HG02642 (cell line): ENCODE results near the gene ERGIC1.
"Not testable (repeated sequence)": the region's sequence is repeated elsewhere in the genome, so short reads cannot be mapped to it uniquely, and the experiment has no call there.

Experiments used
- ATAC-seq: cut with Tn5 transposase; IDR thresholded peaks from one replicate; pipeline ENCODE4 v1.9.1; 2021; ENCODE audit warnings: mild to moderate bottlenecking; ENCODE audit not compliant: unreplicated experiment, poor library complexity

The ERGIC1 gene

GRCh38 chr5:172845154-172845553, 11.1 kb downstream of the ERGIC1 start:
- no peak for ATAC-seq

DNA sequence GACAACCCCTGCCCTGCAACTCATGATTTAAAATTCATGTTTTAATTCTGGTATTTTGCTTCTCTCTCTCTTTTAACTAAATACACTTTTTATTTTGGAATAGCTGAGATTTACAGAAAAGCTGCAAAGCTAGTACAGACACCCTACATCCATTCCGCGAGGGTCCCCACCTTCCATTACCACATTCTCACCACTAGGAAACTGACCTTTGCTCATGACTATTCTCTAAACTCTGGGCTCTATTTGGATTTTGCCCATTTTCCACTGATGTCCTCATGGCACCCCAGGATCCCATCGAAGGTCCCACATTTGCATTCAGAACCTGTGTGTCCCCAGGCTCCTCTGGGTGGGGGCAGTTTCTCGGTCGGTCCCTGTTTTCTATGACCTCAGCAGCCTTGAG, 11.5 kb downstream of the ERGIC1 start:
- ATAC-seq = no peak

DNA sequence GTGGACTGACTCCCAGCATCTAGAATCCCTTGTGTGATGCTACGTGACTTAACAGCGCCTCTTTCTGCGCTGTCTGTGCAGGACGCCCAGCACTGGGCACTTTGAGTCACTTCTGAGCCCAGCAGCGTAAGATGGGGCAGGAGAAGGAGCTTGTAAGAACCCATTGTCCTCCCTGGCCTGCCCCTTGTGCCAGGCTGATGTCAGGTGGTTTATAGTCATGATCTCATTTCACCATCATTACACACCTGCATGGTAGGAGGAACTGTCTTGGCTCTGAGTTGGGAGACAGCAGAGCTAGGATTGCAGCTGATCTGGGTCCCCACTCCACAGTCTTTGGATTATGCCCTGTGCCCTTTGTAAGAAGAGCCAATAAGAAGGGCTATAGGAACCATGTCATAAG, 12.2 kb downstream of the ERGIC1 start:
- no peak for ATAC-seq

DNA sequence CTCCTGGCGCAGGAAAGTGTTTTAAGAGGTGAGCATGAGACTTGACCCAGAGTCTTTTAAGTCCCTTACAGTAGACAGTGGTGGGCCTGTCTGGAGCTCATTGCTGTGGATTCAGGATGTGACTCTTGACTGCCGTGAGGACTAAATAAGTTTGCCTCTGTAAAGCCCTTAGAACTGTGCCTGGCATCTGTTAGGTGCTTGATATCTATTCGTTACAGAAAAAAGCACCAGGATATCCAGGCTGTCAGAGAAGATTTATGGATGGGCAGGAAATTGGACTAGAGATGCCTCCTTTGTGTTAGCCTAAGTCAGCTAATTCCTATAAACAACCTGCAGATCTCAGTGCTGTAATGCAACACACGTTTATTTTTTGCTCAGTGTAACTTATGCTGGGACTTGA, 12.6 kb downstream of the ERGIC1 start:
- no peak for ATAC-seq

DNA sequence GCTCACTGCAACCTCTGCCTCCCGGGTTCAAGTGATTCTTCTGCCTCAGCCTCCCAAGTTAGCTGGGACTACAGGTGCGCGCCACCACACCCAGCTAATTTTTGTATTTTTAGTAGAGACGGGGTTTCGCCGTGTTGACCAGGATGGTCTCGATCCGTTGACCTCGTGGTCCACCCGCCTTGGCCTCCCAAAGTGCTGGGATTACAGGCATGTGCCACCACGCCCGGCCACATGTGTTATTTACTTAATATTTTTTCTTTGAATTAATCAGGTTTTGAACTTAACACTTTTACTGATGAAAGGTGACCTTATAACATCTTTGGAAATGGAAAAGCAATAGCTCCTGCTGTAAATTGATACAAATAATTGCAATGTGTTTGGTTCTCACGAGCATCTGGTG, 13.5 kb downstream of the ERGIC1 start:
- not testable (repeated sequence) for ATAC-seq

- ATAC-seq = no peak
Observed at GRCh38 chr5:172848419-172848818, 14.4 kb downstream of the ERGIC1 start.

GRCh38 chr5:172849606-172850453, 15.8 kb downstream of the ERGIC1 start:
- peak; percentile 64 for ATAC-seq

- no peak for ATAC-seq
Observed at GRCh38 chr5:172850454-172850797, 16.4 kb downstream of the ERGIC1 start.

DNA sequence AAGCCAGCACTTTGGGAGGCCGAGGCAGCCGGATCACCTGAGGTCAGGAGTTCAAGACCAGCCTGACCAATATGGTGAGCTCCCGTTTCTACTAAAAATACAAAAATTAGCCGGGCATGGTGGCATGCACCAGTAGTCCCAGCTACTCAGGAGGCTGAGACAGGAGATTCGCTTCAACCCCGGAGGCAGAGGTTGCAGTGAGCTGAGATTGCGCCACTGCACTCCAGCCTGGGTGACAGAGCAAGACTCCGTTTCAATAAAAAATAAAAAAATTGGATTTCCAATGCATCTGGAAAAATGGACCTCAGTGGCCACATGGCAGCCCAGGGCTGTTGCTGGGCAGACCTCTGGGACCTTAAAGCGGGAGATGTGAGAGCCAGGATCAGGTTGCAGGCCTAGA, 17.2 kb downstream of the ERGIC1 start:
- ATAC-seq = not testable (repeated sequence)

DNA sequence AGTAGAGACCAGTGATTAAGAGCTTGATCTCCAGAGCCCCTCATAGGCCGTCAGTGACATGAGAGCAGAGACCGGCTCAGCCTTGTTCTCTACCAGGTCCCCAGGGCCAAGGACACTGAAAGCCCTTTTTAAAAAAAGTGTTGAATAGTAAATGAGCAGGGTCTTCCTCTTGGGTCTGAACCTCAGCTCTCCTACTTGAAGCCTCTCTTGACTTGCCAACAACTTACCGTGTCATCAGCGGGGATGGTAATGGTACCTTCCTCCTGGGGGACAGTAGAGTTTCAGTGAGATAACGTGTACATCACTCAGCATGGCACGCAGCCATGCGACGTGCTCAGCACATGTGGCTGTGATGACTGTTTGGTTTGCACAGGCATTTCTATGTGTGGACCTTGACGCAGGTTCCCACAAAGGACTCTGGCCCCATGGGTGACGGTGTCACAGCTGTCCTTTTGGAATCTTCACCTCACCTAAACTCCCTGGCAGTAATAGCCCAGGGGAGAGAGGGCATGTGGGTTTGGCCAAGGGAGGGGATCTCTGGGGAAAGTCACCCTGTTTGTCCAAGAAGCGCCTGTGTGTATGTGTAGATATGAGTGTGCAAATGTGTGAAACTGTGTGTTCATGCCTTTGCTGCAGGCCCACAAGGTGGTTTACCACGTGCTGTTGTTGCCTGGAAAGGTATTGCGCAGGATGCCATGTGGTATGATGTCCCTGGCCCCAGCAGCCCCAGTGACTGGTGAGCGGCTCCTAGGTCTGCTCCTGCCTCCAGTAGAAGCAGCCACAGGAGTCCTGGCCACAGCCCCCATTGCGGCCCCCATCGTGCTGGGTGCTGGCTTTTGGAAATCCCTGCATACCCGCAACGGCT, 18.7 kb downstream of the ERGIC1 start:
- ATAC-seq = no peak

GRCh38 chr5:172853355-172853975, 19.4 kb downstream of the ERGIC1 start:
- ATAC-seq = no peak

DNA sequence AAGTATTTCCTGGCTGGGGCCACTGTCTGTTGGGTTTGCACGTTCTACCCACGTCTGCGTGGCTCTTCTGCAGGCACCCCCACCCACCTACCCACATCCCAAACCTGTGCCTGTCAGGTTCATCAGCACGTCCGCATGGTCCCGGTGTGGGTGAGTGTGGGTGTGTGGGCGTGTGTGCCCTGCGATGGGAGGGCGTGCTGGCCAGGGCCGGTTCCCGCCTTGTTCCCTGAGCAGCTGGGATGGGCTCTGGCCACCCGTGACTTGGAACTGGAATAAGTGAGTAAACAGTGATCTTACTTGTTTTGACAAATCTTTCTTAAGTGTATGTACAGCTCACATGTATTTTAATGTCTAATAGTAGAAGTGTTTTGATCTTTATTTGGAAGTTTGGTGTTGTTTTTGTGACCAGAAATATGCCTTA, 20.4 kb downstream of the ERGIC1 start:
- ATAC-seq = no peak

DNA sequence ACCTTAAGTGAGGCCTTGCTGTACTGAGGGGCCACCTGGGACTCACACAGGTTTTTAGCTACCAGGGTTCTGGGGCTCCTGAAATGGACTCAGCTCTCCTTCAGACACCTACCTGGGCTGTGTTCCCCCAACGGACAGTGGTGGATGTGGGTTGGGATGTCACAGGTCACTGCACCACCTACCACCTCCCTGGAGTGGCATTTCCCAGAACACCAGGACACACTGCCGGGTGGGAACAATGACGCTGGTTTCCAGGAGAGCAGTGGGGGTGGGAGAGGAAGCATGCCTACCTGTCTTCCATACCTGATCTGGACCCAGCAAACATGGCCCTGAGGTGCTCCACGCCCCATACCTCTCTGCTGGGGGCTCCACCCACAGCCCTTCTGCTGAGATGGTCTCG, 20.9 kb downstream of the ERGIC1 start:
- ATAC-seq = no peak

DNA sequence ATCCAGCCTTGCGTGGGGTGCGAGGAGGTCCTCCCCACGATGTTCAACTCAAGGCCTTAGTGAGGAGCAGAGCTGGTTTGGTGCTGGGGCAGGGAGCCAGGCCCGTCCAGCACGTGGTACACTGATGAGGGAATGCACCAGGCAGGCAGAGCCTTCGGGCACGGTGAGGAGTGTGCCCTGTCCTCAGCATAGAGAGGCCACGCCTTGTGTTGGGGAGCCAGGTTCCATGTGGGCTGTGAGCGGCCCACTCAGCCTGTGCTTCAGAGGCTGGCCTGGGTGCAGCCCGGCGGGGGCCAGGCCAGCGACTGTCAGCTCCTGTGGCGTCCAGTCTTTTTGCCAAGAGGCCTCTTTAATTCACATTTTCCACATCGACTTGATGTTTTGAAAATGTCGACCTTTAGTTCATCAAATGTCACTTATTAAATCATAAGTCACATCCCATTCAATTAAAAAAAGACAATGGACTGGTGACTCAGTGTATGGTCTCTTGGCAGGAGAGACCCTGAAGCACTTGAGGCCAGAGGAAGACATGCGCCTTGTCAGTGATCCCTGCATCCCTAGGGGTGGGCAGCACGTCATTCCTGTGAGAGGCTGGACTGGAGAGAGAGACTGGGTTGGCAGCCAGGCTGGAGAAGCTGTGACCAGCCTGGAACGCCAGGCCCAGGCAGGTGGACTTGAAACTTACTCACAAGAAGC, 21.7 kb downstream of the ERGIC1 start:
- ATAC-seq = no peak

- ATAC-seq = no peak
Observed at GRCh38 chr5:172856336-172856735, 22.3 kb downstream of the ERGIC1 start.

GRCh38 chr5:172857982-172858381, 23.9 kb downstream of the ERGIC1 start:
- no peak for ATAC-seq

GRCh38 chr5:172858511-172858989, 24.5 kb downstream of the ERGIC1 start:
- no peak for ATAC-seq

DNA sequence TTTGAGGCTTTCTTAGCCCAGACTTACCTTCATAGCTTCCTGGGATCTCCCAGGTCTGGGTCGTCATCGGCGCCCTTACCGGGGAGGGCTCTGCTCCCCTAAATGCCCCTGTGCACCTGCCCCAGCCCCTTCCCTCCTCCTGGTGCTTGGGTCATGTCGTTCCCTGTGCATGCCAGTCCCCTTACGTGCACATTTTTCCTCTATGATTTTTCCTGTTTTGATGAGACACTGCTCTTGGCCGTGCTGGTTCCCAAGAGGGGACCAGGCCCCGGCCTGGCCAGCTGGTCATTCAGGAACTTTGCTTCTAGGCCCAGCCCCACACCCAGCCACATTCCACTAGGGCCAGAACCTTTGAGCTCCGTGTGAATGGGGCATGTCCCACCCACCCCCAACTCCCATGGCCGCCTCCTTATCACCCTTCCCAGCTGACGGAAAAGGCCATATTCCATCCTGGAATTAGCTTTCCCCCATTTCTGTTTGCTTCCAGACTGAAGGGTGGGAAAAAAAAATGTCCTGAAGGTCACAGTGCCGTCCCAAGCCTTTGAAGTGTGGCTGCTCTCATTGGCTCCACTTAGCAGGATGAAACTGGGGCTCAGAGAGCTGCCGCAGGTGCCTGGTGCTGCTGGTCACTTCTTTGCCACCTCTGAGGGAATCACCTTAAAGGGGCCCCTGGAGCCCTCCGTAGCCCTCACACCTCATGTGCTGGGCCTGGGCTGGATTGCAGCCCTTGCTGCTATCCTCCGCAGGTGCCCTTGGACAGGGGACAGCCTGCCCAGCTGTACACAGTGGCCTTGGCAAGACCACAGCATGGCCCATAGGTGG, 25.1 kb downstream of the ERGIC1 start:
- ATAC-seq = no peak

GRCh38 chr5:172859966-172860365, 25.9 kb downstream of the ERGIC1 start:
- no peak for ATAC-seq
